SK-N-MC (cell line): ENCODE data around the gene SOX10.
A peak's percentile ranks its signal among the peaks of the same experiment; 100 is the strongest.

Source experiments
- DNase-seq: peaks from one replicate; pipeline ENCODE4 v3.0.0-alpha.2; 2011; ENCODE audit warnings: low read depth, low spot score
- H3K27ac ChIP-seq: fragments of 200-600 bp; sonication (generic); 2 replicates; pipeline ENCODE4 v1.5.1; 2016; ENCODE audit warnings: mixed run types
- H3K36me3 ChIP-seq: fragments of 200-600 bp; sonication (generic); 2 replicates; pipeline ENCODE4 v1.6.1; 2017; ENCODE audit warnings: antibody characterized with exemption, low read length, mixed read lengths; ENCODE audit not compliant: insufficient read depth
- H3K4me3 ChIP-seq: fragments of 200-600 bp; sonication (generic); 2 replicates; pipeline ENCODE4 v1.5.1; 2016
- H3K9ac ChIP-seq: fragments of 200-600 bp; sonication (generic); 2 replicates; pipeline ENCODE4 v1.8.0; 2017; ENCODE audit warnings: mixed run types, mixed read lengths; ENCODE audit not compliant: insufficient read length
- H3K9me3 ChIP-seq: fragments of 200-600 bp; sonication (generic); 2 replicates; pipeline ENCODE4 v1.6.1; 2017; ENCODE audit warnings: low read depth, mild to moderate bottlenecking, antibody characterized with exemption, low read length, moderate library complexity, mixed read lengths
- EZH2 ChIP-seq: fragments of 200-600 bp; sonication (generic); IDR thresholded peaks from one replicate; pipeline ENCODE4 v1.6.1; 2017; ENCODE audit warnings: antibody characterized with exemption
- FOXP2 ChIP-seq: optimal IDR thresholded peaks from 2 replicates; pipeline ENCODE3; 2011; ENCODE audit warnings: mild to moderate bottlenecking, moderate library complexity; ENCODE audit not compliant: insufficient read depth; ENCODE audit errors: extremely low read length, control extremely low read depth
- POLR2AphosphoS5 ChIP-seq: IDR thresholded peaks from 2 replicates; pipeline ENCODE4 v1.6.1; 2012; ENCODE audit warnings: mild to moderate bottlenecking, low read depth, low read length, borderline replicate concordance

The SOX10 gene

DNA sequence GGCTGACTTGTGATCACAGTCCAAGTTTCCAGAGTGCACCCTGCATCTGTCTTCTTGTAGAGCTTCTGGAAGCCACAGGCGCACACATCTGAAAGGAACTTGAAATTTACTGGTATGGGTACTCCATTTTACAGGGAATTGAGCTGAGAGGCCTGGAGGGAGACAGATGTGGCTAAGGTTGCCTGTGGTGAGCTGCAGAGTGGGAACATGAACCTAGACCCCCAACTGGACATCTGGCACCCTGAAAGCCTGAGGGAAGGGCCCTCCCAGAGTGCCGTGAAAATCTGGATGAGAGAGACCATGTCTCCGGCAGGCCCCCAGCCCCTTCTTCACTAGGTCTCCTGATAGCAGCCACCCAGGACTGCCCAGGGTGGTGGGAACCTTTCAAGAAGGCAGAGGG, 22.6 kb upstream of the SOX10 start:
- H3K36me3 ChIP-seq = no peaks in the 10 kb centered on the region
- H3K4me3 ChIP-seq = no peak overlapping the region
- no peak for DNase-seq
- no peak overlapping the region for H3K27ac ChIP-seq
- no peaks in the 10 kb centered on the region for H3K9me3 ChIP-seq
- no peak for TF ChIP-seq FOXP2
- TF ChIP-seq EZH2 = no peak
- no peak for TF ChIP-seq POLR2AphosphoS5
- H3K9ac ChIP-seq = no peak overlapping the region

DNA sequence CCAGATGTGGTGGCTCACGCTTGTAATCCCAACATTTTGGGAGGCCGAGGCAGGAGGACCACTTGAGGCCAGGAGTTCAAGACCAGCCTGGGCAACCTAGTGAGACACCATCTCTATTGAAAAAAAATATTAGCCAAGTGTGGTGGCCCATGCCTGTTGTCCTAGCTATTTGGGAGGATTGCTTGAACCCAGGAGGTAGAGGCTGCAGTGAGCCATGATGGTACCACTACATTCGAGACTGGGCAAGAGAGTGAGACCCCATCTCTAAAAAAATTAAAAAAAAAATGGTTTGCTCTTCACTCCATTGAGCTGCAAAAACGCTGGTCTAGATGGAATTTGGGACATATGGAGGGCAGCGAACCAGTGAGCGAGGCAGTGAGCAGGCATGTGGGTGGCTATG, 21.6 kb upstream of the SOX10 start:
- Histone ChIP-seq H3K27ac (no peak overlapping the region), H3K4me3 (no peak overlapping the region), H3K9me3 (no peaks in the 10 kb centered on the region), H3K36me3 (no peaks in the 10 kb centered on the region), H3K9ac (no peak overlapping the region)
- no peak for DNase-seq
- no peak for TF ChIP-seq EZH2
- TF ChIP-seq POLR2AphosphoS5 = no peak
- no peak for TF ChIP-seq FOXP2

DNA sequence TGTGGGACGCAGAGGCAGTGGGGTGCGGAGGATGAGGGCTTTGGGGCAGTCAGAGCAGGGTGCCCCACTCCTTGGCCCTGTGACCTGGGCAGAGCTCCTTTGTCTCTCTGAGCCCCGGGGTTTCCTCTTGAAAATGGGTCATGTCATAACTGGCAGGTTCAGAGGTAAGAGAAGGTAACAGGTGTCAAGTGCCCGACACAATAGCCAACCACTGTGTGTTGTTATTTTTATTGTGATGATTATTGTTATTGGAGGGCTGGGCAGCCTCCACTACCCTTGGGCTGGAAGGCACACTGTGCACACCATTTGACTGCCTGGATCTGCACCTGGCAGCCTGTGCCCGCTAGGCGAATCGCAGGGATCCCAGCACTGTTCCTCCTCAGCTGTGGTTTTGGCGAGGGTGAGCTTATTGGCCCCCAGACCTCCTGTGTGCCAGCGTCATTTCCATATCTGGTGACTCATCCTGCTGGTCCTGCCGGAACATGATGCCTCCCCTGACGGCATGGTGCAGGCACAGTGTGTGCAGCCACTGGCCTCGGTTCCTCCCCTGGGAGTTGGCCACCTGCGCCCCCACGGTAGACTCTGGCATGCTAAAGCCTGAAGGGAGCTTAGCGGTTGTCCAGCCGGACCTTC, 15.4 kb upstream of the SOX10 start:
- H3K4me3 ChIP-seq = no peak overlapping the region
- TF ChIP-seq EZH2 = no peak
- no peak for TF ChIP-seq POLR2AphosphoS5
- no peak for TF ChIP-seq FOXP2
- H3K9me3 ChIP-seq = no peaks in the 10 kb centered on the region
- no peaks in the 10 kb centered on the region for H3K36me3 ChIP-seq
- no peak overlapping the region for H3K9ac ChIP-seq
- DNase-seq = no peak
- H3K27ac ChIP-seq = no peak overlapping the region

DNA sequence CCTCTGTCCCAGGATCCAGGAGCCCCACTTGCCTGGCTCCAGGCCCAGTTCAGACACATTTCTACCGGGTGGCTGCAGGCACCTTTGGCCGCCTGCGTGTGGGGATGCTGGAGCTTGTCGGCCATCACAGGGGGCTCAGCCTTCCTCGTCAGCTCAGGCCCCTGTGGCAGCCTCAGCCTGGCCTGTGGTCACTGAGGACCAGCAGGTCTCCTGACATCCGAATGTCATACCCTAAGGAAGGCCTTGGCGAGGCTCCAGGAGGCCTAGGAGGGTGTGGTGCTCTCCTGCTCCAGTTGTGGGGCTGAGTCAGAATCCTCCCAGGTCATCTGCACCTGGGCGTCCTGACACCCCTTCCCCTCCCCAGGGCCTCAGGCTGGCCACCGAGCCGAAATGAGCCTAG, 14.9 kb upstream of the SOX10 start:
- H3K27ac ChIP-seq = no peak overlapping the region
- no peak overlapping the region for H3K4me3 ChIP-seq
- H3K36me3 ChIP-seq = no peaks in the 10 kb centered on the region
- no peaks in the 10 kb centered on the region for H3K9me3 ChIP-seq
- H3K9ac ChIP-seq = no peak overlapping the region
- DNase-seq = no peak
- TF ChIP-seq FOXP2 (no peak), EZH2 (no peak), POLR2AphosphoS5 (no peak)

DNA sequence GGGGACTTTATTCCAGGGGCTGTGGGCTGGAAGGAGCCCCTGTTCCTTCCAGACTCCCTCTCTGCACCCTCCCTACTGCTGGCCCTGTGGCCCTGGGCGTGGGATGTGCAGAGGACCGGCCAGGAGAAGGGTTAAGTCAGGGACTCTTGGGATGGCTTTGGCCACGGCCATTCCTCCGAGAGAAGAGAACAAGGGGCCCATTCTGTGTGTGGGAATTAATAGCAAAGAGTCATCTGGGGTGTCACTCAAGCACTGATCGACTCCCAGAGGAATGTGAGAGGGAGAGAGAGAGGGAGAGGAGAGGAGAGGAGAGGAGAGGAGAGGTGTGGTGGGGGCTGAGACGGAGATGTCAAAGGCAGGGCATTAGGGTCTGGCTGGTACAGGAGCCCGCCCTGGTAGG, 14.2 kb upstream of the SOX10 start:
- Histone ChIP-seq H3K4me3 (no peak overlapping the region), H3K36me3 (no peaks in the 10 kb centered on the region), H3K27ac (no peak overlapping the region), H3K9ac (no peak overlapping the region), H3K9me3 (no peaks in the 10 kb centered on the region)
- DNase-seq = no peak
- TF ChIP-seq EZH2 (no peak), FOXP2 (no peak), POLR2AphosphoS5 (no peak)

DNA sequence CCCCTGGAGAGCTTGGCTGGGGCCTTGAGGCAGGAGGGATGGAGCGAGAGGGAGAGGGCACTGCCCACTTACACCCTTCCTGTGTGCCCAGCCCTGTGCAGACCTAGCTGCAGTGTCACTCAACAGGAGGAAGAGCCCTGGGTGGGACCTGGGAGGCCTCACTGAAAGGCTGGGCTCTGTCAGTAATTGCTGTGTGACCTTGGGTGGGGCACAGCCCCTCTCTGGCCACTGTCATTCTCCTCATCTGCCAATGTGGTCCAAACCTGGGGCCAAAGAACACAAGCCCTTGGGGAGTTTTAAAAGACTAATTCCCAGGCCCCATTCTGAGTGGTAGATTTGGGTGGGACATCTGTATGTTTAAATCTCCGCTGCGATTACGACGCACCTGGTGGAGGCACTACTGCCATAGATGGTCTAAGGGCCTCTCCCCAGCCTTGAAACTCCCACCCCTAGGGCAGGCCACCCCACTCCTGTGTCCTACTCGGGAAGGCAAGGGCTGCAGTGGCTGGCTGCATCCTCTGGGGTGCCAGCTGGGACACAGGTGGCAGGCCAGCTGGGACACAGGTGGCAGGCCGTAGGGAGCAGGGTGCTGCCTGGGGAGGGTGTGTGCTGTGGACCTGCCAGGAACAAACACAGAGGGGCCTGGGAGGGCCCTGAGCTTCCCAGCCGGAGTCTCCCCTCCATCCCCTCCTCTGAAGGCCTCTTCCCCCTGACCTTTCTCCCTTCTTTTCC, 12.3 kb upstream of the SOX10 start:
- TF ChIP-seq EZH2 (no peak), FOXP2 (no peak)
- H3K9me3 ChIP-seq = no peaks in the 10 kb centered on the region
- no peak overlapping the region for H3K9ac ChIP-seq
- DNase-seq = no peak
- no peak overlapping the region for H3K4me3 ChIP-seq
- H3K36me3 ChIP-seq = no peaks in the 10 kb centered on the region
- no peak overlapping the region for H3K27ac ChIP-seq

DNA sequence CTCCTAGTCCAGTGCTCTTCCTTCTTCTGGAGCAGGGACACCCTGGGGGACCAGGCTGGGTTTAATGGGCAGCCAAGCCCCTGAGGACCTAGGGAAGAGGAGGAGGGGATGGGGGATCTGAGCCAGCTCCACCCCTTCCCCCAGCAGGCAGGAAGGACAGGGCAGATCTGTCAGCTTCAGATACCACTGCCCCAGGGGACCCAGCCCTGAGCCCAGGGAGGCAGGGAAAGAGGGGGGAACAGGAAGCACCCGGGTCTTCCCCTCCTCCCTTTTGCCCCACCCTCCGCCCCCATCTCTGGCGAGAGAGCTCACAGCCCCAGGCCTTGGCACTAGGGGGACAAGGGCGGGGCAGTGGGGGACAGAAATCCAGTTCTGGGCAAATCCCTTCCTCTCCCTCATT, 11.7 kb upstream of the SOX10 start:
- no peak overlapping the region for H3K27ac ChIP-seq
- TF ChIP-seq POLR2AphosphoS5 (no peak), EZH2 (no peak), FOXP2 (no peak)
- no peaks in the 10 kb centered on the region for H3K36me3 ChIP-seq
- H3K9ac ChIP-seq = no peak overlapping the region
- DNase-seq = no peak
- peak overlapping the region; percentile 25; the same call in 1 of the 2 replicates for H3K4me3 ChIP-seq
- H3K9me3 ChIP-seq = no peaks in the 10 kb centered on the region

DNA sequence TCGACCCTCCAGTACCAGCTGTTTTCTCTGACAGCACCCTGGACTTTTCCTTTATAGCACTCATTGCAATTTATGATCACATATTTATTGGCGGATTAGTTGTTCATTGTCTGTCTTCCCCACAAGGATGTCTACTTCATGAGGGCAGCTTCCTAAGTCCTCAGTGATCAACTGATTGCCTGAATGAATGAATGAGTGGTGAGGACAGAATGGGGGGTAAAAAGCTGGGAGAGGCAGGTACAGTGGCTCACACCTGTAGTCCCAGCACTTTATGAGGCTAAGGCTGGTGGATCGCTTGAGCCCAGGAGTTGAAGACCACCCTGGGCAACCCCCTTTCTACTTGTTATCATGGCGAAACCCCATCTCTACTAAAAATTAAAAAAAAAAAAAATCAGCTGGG, 11.1 kb upstream of the SOX10 start:
- no peak for TF ChIP-seq FOXP2
- TF ChIP-seq POLR2AphosphoS5 = no peak
- TF ChIP-seq EZH2 = no peak

More for the DNA sequence above, 11.1 kb upstream of the SOX10 start:
- H3K36me3 ChIP-seq = no peaks in the 10 kb centered on the region
- no peak overlapping the region for H3K4me3 ChIP-seq
- H3K27ac ChIP-seq = no peak overlapping the region
- DNase-seq = no peak
- no peak overlapping the region for H3K9ac ChIP-seq
- no peaks in the 10 kb centered on the region for H3K9me3 ChIP-seq
